Stimulated activated CD8-positive, alpha-beta memory T cell treated with anti-CD3 and anti-CD28 coated beads, Interleukin-12 subunit alpha, Interleukin-12 subunit beta, amount 100 ng/mL, for 24 hours (primary cell): ENCODE measurements around the gene PAQR7.

Experiments used
- DNase-seq: peaks from one replicate; pipeline ENCODE4 v3.0.0-alpha.2; 2020; ENCODE audit errors: extremely low read depth

PAQR7 gene, protein sequence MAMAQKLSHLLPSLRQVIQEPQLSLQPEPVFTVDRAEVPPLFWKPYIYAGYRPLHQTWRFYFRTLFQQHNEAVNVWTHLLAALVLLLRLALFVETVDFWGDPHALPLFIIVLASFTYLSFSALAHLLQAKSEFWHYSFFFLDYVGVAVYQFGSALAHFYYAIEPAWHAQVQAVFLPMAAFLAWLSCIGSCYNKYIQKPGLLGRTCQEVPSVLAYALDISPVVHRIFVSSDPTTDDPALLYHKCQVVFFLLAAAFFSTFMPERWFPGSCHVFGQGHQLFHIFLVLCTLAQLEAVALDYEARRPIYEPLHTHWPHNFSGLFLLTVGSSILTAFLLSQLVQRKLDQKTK

DNA sequence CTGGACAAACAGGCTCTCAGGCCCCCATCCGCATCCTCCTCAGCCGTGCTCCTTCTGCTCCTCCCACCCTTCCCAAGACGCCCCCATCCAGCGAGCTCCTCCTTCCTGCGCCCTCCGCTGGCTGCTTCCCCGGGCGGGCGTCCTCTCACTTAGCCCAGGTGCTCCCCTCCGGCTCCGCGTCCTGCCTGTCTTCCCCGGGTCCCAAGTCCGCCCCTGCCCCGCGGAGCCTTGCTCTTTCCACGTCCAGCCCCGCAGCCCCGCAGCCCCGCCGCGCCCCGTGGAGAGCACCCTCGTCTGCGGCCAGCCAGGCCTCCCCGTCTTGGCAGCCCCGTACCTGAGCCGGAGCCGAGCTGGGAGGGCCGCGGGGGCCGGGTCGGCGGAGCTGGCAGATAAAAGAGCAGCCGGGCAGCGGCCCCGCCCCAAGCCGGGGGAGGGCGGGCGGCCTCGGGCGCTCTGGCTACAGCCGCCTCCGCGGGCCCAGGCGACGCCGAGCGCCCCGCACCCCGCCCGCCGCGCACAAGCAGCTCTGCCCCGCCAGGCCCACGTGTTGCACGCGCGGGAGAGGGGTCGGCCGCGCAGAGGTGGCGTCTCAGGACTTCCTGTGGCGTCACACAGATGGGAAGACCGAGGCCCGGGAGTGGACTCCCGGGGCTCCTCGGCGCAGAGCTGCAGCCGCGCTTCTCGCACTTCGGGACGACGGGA, at the start of gene PAQR7:
TSS of gene PAQR7 (minus strand) at position 555 of the 702 bp plus-strand sequence. CDS start 11,869 bp downstream, outside the sequence.
- peak; percentile 27 for DNase-seq

GRCh38 chr1:25924454-25924853, 48.9 kb upstream of the PAQR7 start:
- no peak for DNase-seq

DNA sequence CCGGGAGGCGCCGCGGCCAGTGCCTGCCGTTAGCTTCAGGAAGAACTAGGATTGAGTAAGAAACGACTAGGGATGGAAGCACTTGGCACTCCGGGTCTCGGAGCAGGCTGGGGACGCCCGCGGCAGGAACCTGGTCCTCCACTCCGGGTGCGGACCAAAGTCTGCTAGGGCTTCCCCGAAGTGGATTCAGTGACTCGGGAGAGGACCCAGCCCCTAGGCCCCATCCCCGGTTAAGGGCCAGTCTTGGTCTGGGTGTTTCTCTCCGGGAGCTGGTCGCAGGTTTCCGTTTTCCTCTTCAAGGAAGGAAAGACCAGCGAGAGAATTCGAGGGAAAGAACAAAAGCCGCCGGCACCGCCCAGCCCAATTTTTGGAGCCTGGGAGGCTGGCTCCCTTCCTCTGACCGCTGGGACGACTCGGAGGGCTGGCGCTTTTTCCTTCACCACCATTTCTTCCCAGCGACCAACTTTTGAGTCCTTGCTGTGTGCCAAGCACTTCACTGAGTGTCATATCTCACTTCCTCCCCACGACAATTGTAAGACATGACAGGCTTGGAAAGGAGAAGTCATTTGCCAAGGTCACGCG, 47.6 kb upstream of the PAQR7 start:
- DNase-seq: no peak

DNA sequence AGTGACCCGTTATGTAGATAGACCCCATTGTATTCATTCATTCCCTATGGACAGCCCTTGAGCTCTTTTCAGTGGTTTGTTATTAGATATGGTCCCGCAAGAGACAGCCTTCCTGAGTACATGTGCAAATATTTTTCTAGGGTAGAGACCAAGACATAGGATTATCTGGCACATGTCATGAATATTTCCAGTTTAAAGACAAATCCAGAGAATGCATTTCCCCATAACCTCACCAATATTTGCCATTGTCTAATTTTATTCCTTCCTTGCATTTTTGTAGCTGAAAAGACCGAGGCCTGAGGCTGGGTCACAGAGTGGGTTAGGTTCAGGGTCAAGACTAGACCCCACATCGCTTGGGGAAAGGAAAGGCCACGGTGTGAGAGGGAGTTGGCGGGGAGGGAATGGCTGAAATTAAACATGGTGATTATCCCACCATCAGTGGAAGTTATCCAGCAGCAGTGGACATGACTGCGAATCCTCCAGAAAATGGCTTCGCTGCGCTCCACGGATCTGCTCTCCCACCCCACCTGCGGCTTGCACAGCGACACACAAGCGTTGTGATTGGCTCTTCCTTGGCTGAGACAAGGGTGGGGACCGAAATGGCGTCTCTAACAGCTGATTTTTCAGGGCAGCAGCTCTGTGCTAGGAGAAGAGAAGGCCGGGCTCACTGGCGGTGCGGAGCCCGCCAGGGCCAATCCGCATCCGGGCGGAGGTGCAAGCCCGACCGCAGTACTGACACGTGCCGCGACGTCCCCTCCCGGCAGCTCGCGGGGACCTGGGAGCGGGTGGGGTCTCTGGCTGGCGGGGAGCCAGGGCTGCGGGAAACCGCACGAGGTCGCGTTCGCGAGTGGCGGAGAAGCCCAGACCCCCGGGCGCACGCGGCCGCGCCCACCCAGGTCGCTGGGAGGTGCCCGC, 46.8 kb upstream of the PAQR7 start:
- no peak for DNase-seq

- DNase-seq: no peak
These were observed 43.1 kb upstream of the PAQR7 start for GRCh38 chr1:25918615-25919014.

DNA sequence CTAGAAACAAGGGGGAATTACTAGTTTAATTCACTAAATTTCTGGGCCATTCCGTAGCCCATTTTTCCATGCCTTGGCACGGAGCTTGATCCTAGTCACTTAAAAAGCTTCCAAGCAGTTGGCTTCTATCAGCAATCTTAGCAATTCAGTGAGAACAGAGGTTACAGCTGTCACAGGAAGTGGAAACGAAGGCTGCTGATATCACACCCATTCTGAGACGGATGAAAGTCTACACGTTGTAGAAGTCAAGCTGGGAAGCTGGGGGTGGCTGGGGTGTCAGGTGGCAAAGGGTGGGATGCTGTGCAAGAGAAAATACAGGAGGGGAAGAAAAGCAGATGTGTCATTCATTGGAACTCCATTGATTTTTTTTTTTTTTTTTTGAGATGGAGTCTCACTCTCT, 42.5 kb upstream of the PAQR7 start:
- DNase-seq: no peak

- DNase-seq: no peak
These were observed 41.0 kb upstream of the PAQR7 start for GRCh38 chr1:25916460-25916859.

DNA sequence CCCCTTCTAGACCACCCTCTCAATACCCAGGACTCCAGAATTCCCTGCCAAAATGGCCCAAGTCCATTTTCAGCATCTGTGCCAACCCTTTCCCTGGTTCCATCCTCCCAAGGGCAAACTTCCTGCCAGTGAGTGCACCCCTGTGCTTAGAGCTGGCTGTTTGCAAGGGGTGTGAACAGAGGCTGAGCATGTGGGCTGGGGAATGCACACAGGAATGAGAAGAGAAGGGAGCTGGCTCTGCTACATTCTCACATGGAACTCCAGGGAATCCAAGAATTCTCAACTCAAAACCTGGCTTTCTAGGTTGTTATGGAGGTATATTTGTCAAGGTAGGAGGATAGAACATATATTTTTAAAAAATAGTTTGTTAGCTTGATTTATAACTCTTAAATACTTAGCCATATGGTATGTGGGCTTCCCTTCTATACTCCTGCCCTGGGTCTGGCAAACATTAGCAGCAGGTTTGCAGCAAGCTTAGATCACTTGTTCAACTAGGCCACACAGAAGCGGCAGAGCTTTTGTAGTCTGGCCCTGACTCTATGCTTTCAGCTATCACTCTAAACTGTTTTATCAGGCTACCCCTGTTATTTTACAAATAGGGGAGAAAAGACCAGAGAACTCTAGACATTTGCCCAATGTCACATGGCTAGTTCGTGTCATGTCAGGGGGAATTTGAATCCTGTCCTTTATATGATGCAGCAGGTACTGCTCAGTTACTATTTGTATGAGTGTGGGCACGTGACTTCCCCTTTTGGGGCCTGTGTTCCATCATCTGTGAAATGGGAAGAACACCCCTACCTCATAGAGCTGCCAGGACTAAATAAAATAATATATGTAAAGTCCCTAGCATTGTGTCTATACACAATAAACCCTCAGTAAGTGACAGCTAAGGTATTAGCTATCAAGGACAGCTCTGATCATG, 38.8 kb upstream of the PAQR7 start:
- DNase-seq: no peak

DNA sequence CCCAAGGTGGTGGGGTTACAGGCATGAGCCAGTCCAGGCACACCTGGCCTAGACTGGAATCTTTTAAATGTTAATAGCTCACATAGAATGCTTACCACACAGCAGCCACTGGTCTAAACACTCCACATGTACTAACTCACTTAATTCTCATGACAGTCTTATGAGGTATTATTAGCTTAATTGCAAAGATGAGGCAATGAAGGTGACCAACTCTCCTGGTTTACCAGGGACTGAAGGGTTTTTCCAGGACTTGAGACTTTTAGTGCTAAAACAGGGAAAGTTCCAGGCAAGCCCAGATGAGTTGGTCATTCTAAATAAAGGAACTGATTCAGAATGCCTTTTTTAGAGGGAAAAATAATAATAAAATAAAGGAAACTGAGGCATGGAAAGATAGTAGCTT, 37.7 kb upstream of the PAQR7 start:
- no peak for DNase-seq

DNA sequence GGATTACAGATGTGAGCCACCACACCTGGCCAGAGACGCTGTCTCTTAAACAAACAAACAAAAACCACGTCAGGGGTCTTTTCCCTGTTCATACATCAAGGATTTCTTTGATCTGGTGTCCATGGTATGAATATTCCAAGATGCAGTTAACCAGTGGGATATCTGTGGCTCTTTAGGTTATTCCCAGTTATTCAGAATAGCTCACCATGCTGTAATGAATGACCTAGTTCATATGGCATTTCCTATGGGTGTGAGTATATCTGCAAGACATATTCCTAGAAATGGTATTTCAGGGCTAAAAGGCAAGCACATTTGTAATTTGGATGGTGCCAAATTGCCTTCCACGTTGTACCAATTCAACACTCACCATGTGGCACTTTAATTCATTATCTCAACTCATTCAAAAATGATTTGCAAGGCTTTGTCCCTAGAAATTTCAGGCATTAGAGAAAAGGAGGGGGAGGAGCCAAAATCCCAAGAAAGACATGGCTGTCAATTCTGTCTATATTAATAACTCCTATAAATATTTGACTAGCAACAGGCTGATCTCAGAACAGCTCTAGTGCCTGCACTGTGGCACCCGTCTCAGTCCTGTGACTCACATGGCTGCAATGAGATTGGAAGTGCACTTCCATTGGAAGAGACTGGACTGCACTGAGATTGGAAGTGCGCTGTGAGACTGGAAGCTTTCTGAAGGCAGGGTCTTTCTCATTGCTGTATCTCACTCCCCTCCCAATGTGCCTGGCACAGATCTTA, 36.7 kb upstream of the PAQR7 start:
- DNase-seq: no peak

DNA sequence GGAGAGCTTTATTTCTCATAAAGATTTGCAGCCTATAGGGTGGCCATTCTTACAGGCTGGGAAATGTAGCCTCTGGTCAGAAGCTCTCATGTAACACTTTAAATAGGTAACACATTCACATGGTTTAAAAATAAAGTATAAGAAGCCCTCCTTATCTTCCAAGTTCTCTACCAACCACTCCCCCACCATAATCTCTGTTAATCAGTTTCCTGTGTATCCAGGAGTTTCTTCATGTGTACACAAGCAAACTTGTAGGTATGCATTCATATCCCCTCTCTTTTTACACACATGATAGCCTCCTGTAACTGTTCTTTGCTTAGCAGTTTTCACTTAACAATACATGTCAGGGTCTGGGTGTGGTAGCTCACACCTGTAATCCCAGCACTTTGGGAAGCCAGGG, 35.7 kb upstream of the PAQR7 start:
- no peak for DNase-seq

DNA sequence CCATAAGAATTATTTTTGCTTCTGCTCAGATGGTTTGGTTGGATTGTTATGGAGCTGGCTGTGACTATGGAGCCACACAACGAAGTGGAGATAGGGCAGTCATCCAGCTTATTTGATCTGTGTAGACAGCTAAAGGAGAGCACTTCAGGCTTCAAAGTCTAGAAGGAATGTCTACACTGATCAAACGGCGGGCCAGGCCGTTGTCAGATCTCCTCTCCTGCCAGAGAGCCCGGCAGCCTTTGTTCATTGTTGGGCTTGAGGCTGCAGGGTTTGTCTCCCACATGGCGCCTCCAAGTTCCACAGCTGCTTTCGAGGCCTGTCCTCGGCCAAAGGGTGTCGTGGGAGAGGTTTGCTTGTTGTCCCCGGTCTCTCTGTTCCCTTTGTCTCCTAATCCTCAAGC, 33.5 kb upstream of the PAQR7 start:
- no peak for DNase-seq

DNA sequence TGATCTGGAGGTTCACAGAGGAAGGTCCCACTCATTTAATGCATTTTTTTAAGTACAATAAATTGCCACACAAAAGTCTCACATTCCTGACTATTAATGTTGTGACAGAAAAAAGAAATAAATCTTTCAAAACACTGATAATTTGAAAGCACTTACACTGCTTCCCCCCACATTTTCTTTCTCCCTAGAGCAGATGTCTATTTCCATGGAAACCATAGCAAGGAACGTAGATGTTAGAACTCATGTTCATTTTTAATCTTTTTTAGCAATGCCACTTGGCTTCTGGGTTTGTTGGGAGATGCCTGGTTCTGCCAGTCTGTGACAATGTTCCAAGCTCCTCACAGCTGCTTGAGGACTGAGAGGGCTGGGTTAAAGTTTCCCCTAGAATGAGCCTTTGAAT, 32.7 kb upstream of the PAQR7 start:
- DNase-seq: no peak

GRCh38 chr1:25907601-25908000, 32.1 kb upstream of the PAQR7 start:
- DNase-seq: no peak

- DNase-seq: no peak
These were observed 31.3 kb upstream of the PAQR7 start for GRCh38 chr1:25906644-25907300.

DNA sequence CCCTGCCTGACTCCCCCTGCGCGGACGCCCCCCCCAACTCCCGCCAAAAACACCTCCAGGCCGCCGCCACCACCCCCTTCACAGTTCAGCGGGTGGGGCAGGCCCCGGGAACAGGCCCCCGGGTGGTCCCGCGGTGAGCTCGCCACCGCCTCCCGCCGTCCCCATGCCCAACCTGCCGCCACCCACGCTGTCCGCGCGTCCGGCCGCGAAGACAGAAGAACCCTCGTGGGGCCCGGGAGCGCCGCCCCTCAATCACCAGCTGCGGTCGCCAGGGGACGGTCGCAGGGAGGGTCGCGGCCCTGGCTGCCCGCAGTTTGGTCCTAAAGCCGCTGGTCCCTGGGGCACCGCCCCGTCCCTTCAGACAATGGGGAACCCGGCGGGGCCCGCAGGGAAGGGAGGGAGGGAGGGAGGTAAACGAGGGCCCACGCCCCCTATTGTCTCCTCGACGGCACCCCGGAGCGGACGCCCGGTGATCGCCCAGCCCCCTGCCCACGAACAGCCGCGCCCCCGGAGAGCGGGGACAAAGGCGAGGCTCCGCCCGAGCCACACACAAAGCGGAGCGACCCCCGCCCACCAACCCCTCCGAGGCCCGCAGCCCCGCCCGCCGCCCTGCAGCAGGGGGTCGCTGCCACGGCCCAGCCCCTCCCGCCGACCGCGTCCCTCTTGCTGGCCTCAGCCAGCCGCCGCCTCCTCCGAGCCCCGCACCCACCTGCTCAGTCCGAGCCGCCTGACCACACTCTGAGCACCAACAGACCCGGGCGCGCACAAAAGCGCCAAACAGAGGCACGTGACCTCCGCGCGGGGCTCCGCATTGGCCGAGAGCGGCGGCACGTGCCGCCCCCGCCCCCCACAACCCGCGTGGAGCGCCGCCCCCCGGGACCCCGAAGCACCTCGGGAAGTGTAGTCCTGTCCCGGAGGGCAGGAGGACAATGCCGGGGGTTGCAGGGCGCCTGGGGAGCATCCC, 30.5 kb upstream of the PAQR7 start, which contains the start of gene STMN1:
TSS of gene STMN1 (minus strand) at position 740 of the 964 bp plus-strand sequence. CDS start 1,743 bp downstream, outside the sequence.
- DNase-seq: peak; percentile 76

DNA sequence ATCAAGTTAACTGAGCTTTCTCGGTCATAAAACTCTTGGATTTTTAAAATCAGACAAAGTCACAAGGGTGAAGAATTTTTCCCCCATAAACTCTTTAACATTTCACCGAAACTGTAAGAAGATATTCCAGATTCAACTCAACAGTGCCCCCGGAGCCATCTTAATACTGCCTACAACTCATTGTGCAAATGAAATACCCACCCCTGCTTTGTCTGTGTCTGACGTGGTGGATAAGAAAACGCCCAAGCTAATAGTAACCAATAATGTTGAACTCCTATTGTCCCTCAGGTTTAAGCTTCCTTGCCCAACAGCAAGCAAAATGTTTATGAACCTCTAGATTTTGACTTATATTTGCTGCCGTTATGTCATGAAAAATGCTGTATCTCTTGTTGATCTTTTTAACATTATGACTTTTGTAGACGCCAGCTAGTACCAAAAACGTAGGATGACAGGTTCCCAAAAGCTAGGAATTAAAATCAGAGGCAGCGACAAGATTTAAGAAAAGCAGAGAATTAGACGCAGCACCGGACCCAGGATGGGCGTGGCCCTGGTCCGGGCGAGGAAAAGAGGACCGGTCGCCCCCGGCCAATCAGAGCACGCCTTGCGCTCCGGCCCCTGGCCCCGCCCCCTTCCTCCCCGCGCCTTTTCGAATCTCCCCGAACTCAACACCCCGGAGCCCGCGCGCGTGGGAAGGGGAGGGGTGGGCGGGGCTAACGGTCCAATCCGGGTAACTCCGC, 29.6 kb upstream of the PAQR7 start:
- peak; percentile 93 for DNase-seq

DNA sequence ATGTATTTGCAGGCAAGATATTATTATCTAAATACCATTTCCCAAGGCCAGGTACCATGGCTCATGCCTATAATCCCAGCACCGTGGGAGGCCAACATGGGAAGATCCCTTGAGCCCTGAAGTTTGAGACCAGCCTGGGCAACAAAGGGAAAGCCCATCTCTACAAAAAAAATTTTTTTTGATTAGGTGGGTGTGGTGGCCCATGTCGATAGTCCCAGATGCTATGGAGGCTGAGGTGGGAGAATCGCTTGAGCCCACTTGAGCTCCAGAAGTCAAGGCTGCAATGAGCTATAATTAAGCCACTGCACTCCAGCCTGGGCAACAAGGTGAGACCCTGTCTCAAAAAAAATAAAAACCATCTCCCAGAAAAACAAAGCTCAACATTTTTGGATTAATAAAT, 28.5 kb upstream of the PAQR7 start:
- no peak for DNase-seq
